ENCODE measurements around the gene ZNF214.

- TF ChIP-seq POLR2A (IDR thresholded peaks at IDR 0.05), result no peak
- TF ChIP-seq, protein P1, sequence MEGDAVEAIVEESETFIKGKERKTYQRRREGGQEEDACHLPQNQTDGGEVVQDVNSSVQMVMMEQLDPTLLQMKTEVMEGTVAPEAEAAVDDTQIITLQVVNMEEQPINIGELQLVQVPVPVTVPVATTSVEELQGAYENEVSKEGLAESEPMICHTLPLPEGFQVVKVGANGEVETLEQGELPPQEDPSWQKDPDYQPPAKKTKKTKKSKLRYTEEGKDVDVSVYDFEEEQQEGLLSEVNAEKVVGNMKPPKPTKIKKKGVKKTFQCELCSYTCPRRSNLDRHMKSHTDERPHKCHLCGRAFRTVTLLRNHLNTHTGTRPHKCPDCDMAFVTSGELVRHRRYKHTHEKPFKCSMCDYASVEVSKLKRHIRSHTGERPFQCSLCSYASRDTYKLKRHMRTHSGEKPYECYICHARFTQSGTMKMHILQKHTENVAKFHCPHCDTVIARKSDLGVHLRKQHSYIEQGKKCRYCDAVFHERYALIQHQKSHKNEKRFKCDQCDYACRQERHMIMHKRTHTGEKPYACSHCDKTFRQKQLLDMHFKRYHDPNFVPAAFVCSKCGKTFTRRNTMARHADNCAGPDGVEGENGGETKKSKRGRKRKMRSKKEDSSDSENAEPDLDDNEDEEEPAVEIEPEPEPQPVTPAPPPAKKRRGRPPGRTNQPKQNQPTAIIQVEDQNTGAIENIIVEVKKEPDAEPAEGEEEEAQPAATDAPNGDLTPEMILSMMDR (IDR thresholded peaks at IDR 0.05), result no peak
These were observed 8.0 kb upstream of the ZNF214 start for GRCh38 chr11:7028141-7028540.

All from uterus (tissue), 2 donors.